H1 (cell line): Measurements from ENCODE around the gene SLC25A22. TPM values are rescaled to one million over a fixed set of nuclear protein-coding genes. Genes with fewer than 3 reads are reported as not detected.

Experiments used
- CTCF ChIA-PET: fragments of 300-600 bp; sonication (Branson Sonifier 250); formaldehyde crosslinking; loops from one replicate; lab custom pipeline; 2021; ENCODE audit not compliant: partially characterized antibody; lab: Charles Lee
- POLR2A ChIA-PET: fragments of 300-600 bp; sonication (Branson Sonifier 250); formaldehyde crosslinking; loops from one replicate; lab custom pipeline; 2021; ENCODE audit warnings: inconsistent platforms; ENCODE audit not compliant: partially characterized antibody; lab: Charles Lee
- DNase-seq, 2 experiments: peaks; one replicate each; pipeline versions ENCODE4 v3.0.0 to v3.0.0-alpha.2; 2010 to 2022; ENCODE audit warnings: low spot score in 2 of 2, low read depth in 1 of 2, mixed read lengths in 1 of 2
- FAIRE-seq: peaks from 2 replicates; lab custom pipeline; 2011; peaks lifted over from hg19 to GRCh38; lab: Jason Lieb, UNC
- H2AFZ ChIP-seq: 2 replicates; pipeline ENCODE4 v1.8.1; 2012; ENCODE audit warnings: low read length, inconsistent platforms
- H2AK5ac ChIP-seq: 2 replicates; pipeline ENCODE4 v1.6.1; 2013; ENCODE audit warnings: low read depth, low read length
- H2BK120ac ChIP-seq: replicated peaks from 2 replicates; pipeline ENCODE3; 2013; ENCODE audit warnings: low read depth, low read length, inconsistent platforms
- H2BK12ac ChIP-seq: 2 replicates; pipeline ENCODE4 v1.6.1; 2013; ENCODE audit warnings: low read depth, low read length
- H2BK15ac ChIP-seq: 2 replicates; pipeline ENCODE4 v1.6.1; 2013; ENCODE audit warnings: low read length
- H2BK20ac ChIP-seq: 2 replicates; pipeline ENCODE4 v1.6.1; 2013; ENCODE audit warnings: low read length
- H2BK5ac ChIP-seq: 2 replicates; pipeline ENCODE4 v1.6.1; 2013; ENCODE audit warnings: low read depth, low read length
- H3K14ac ChIP-seq: 2 replicates; pipeline ENCODE4 v1.6.1; 2013; ENCODE audit warnings: inconsistent platforms; ENCODE audit not compliant: insufficient read length
- H3K18ac ChIP-seq: 2 replicates; pipeline ENCODE4 v1.6.1; 2013; ENCODE audit warnings: low read length; ENCODE audit errors: extremely low read depth
- H3K23ac ChIP-seq: 2 replicates; pipeline ENCODE4 v1.6.1; 2013; ENCODE audit warnings: inconsistent platforms; ENCODE audit not compliant: insufficient read length
- H3K23me2 ChIP-seq: 2 replicates; pipeline ENCODE4 v1.6.1; 2013; ENCODE audit warnings: low read depth, low read length
- H3K27ac ChIP-seq: 2 replicates; pipeline ENCODE4 v1.6.1; 2011; ENCODE audit warnings: low read depth, low read length, inconsistent platforms
- H3K27me3 ChIP-seq, 4 experiments: replicated peaks in 1 of 4; 1 replicate in 1 of 4; 2 replicates in 3 of 4; pipeline versions ENCODE4 v1.6.1 to v1.8.1; 2011 to 2013; ENCODE audit warnings: low read length in 3 of 4, mild to moderate bottlenecking in 3 of 4, inconsistent platforms in 2 of 4, mixed read lengths in 2 of 4, moderate library complexity in 1 of 4; ENCODE audit not compliant: control insufficient read depth in 3 of 4, insufficient read depth in 3 of 4; ENCODE audit errors: extremely low read depth in 1 of 4
- H3K36me3 ChIP-seq, 4 experiments: 2 replicates each; pipeline versions ENCODE4 v1.6.1 to v1.8.1; 2011 to 2013; ENCODE audit warnings: mild to moderate bottlenecking in 4 of 4, low read length in 3 of 4, moderate library complexity in 2 of 4, control low read depth in 1 of 4, inconsistent platforms in 1 of 4; ENCODE audit not compliant: insufficient read depth in 4 of 4, control insufficient read depth in 2 of 4
- H3K4ac ChIP-seq: replicated peaks from 2 replicates; pipeline ENCODE3; 2013; ENCODE audit warnings: low read length, low read depth, mixed read lengths, inconsistent platforms; ENCODE audit not compliant: insufficient read length
- H3K4me1 ChIP-seq, 4 experiments: replicated peaks in 1 of 4; 1 replicate in 1 of 4; 2 replicates in 3 of 4; pipeline versions ENCODE4 v1.6.1 to v1.8.1; 2011 to 2013; ENCODE audit warnings: low read length in 3 of 4, inconsistent platforms in 2 of 4, mixed read lengths in 1 of 4; ENCODE audit not compliant: insufficient read depth in 4 of 4, control insufficient read depth in 3 of 4
- H3K4me2 ChIP-seq, 2 experiments: 2 replicates each; pipeline versions ENCODE4 v1.6.1 to v1.8.1; 2011 to 2013; ENCODE audit warnings: low read depth in 2 of 2, low read length in 2 of 2, control low read depth in 1 of 2, inconsistent platforms in 1 of 2, mild to moderate bottlenecking in 1 of 2; ENCODE audit not compliant: insufficient read depth in 1 of 2
- H3K4me3 ChIP-seq, 4 experiments: fragments of 200-600, 300-600 bp in 1 of 4; sonication (generic), shearing (Covaris generic), sonication (Bioruptor Twin) in 1 of 4; 2 replicates each; pipeline versions ENCODE4 v1.5.1 to v1.8.1; 2011 to 2016; ENCODE audit warnings: low read length in 4 of 4, low read depth in 3 of 4, control low read depth in 2 of 4, inconsistent platforms in 2 of 4, mild to moderate bottlenecking in 2 of 4, mixed read lengths in 1 of 4, moderate library complexity in 1 of 4; ENCODE audit not compliant: insufficient read depth in 2 of 4; ENCODE audit errors: extremely low read depth in 1 of 4
- H3K56ac ChIP-seq: replicated peaks from 2 replicates; pipeline ENCODE3; 2013; ENCODE audit warnings: low read depth, mild to moderate bottlenecking, mixed read lengths, low read length, inconsistent platforms; ENCODE audit not compliant: insufficient read length
- H3K79me1 ChIP-seq: 2 replicates; pipeline ENCODE4 v1.6.1; 2013; ENCODE audit warnings: low read depth, low read length, control low read depth
- H3K79me2 ChIP-seq, 2 experiments: 2 replicates each; pipeline versions ENCODE4 v1.6.1 to v1.8.1; 2012 to 2013; ENCODE audit warnings: low read length in 2 of 2, mild to moderate bottlenecking in 2 of 2, inconsistent platforms in 1 of 2; ENCODE audit not compliant: insufficient read depth in 2 of 2, control insufficient read depth in 1 of 2
- H3K9ac ChIP-seq, 4 experiments: replicated peaks in 1 of 4; 1 replicate in 1 of 4; 2 replicates in 3 of 4; pipeline versions ENCODE4 v1.6.1 to v1.8.1; 2011 to 2013; ENCODE audit warnings: low read depth in 3 of 4, low read length in 3 of 4, control low read depth in 2 of 4, mild to moderate bottlenecking in 2 of 4, moderate library complexity in 2 of 4, inconsistent platforms in 1 of 4; ENCODE audit errors: extremely low read depth in 1 of 4
- H3K9me3 ChIP-seq, 2 experiments: 2 replicates each; pipeline versions ENCODE4 v1.6.1 to v1.8.1; 2012 to 2013; ENCODE audit warnings: mild to moderate bottlenecking in 2 of 2, moderate library complexity in 2 of 2, control low read depth in 1 of 2, inconsistent platforms in 1 of 2, low read depth in 1 of 2, low read length in 1 of 2, mixed read lengths in 1 of 2; ENCODE audit not compliant: insufficient read depth in 2 of 2
- H4K20me1 ChIP-seq, 2 experiments: replicated peaks in 1 of 2; 2 replicates each; pipeline versions ENCODE3 to v1.8.1; 2011 to 2013; ENCODE audit warnings: inconsistent platforms in 2 of 2, low read length in 2 of 2, mild to moderate bottlenecking in 1 of 2; ENCODE audit not compliant: insufficient read depth in 2 of 2, control insufficient read depth in 1 of 2
- H4K5ac ChIP-seq: 2 replicates; pipeline ENCODE4 v1.6.1; 2013; ENCODE audit warnings: low read length, low read depth, mixed read lengths, inconsistent platforms; ENCODE audit not compliant: insufficient read length
- H4K8ac ChIP-seq: 2 replicates; pipeline ENCODE4 v1.8.0; 2013; ENCODE audit warnings: mild to moderate bottlenecking, moderate library complexity, low read length, inconsistent platforms; ENCODE audit not compliant: insufficient read depth; ENCODE audit errors: extremely low read depth
- H4K91ac ChIP-seq: replicated peaks from 2 replicates; pipeline ENCODE3; 2013; ENCODE audit warnings: low read length, mixed read lengths, inconsistent platforms; ENCODE audit not compliant: insufficient read length
- BACH1 ChIP-seq: IDR thresholded peaks from 2 replicates; pipeline ENCODE4 v1.6.1; 2012; ENCODE audit warnings: low read length, improper control_type of control experiment
- CBX5 ChIP-seq: fragments of 300-800, 300-1000 bp; sonication (generic); IDR thresholded peaks from 2 replicates; pipeline ENCODE4 v1.7.1; 2016; ENCODE audit warnings: antibody characterized with exemption, low read length, low read depth
- KDM1A ChIP-seq: fragments of 200-600, 300-600 bp; sonication (generic); IDR thresholded peaks from 2 replicates; pipeline ENCODE4 v1.7.1; 2016; ENCODE audit warnings: mild to moderate bottlenecking, low read length, borderline replicate concordance
- MAFK ChIP-seq: IDR thresholded peaks from 2 replicates; pipeline ENCODE4 v1.6.1; 2012; ENCODE audit warnings: low read depth, mild to moderate bottlenecking, improper control_type of control experiment, low read length
- TAF1 ChIP-seq: IDR thresholded peaks from 2 replicates; pipeline ENCODE4 v1.6.1; 2011; ENCODE audit warnings: mild to moderate bottlenecking, low read depth, low read length
- WGBS, 2 experiments: shearing (Covaris generic) in 1 of 2; methylation state at CpG; one replicate each; pipeline versions ENCODE4 v1.1.6 to v1.1.7; 2013 to 2015; ENCODE audit warnings: low lambda C conversion rate in 2 of 2, mixed read lengths in 2 of 2, inconsistent platforms in 1 of 2, low coverage in 1 of 2, missing lambda C conversion rate in 1 of 2; ENCODE audit not compliant: insufficient replicate concordance in 2 of 2, insufficient coverage in 1 of 2, insufficient read length in 1 of 2; ENCODE audit errors: extremely low coverage in 1 of 2, missing lambda C conversion rate in 1 of 2; 5-methylcytosine and 5-hydroxymethylcytosine counted together
- polyA plus RNA-seq, 7 experiments: library from polyadenylated mRNA; depleted of rRNA in 3 of 7; stranded (reverse) in 5 of 7; unstranded in 2 of 7; fragments of >200 nt in 5 of 7; fragments of 200-250 nt in 2 of 7; gene quantifications; 1 replicate in 5 of 7; 2 replicates in 1 of 7; 4 replicates in 1 of 7; pipeline versions ENCODE4 v1.2.1 to v1.2.3, GENCODE V29; 2011 to 2013; ENCODE audit warnings: missing spikeins in 2 of 7, mixed read lengths in 2 of 7
- total RNA-seq: library from RNA; stranded (reverse); fragmentation: NEBNext Ultra II Directional; extraction: Animal tissue kit (Norgen Biotek cat#: 25700); gene quantifications from 2 replicates; pipeline ENCODE4 v1.2.1, GENCODE V29; 2021

The SLC25A22 gene
- total and polyA plus RNA-seq, 2 of the 8 experiments (the other 6 are each of a cell fraction or from before 2014, with no cell fraction given), result 31.5 to 48.0 TPM

- peaks cover 0 to 5% of the 10 kb centered on the region in 2 experiments; a peak in 1 of 4 replicates for H3K79me2 ChIP-seq
- peak within 1 kb of the TSS in 3 of 4 experiments; percentile 54 to 73 (median 67); a peak in 5 of 7 replicates for H3K9ac ChIP-seq
- H3K4me3 ChIP-seq, result peak within 1 kb of the TSS; percentile 77 to 92 (median 80)
- H2AFZ ChIP-seq, result no peak within 1 kb of the TSS
- H4K20me1 ChIP-seq, result peaks cover 0 to 14% of the 10 kb centered on the region in 2 experiments
- H3K14ac ChIP-seq, result no peak within 1 kb of the TSS
- no peak within 1 kb of the TSS for H2BK120ac ChIP-seq
- H2BK12ac ChIP-seq, result peak within 1 kb of the TSS; percentile 60; the same call in 1 of the 2 replicates
- WGBS, 2 experiments, result 81% methylated on average over 10 of the region's 20 CpGs; no CpG with 5 or more reads in 1 of the 2 experiments
- no peak within 1 kb of the TSS for H2BK20ac ChIP-seq
- H3K27me3 ChIP-seq, result no peaks in the 10 kb centered on the region; a peak in 2 of 7 replicates
- H3K23ac ChIP-seq, result no peak within 1 kb of the TSS
- H4K8ac ChIP-seq, result peak within 1 kb of the TSS; percentile 57
- H4K5ac ChIP-seq, result no peak within 1 kb of the TSS
- no peak within 1 kb of the TSS for H3K4ac ChIP-seq
- peaks cover 0 to 1% (median 0%) of the 10 kb centered on the region in 4 experiments; a peak in 4 of 8 replicates for H3K36me3 ChIP-seq
- no peak for FAIRE-seq
- peak in 1 of 2 experiments; percentile 69 for DNase-seq
- H3K18ac ChIP-seq, result peak within 1 kb of the TSS; percentile 48
- peaks cover 8% of the 10 kb centered on the region for H3K79me1 ChIP-seq
- H3K9me3 ChIP-seq, result no peaks in the 10 kb centered on the region
- peak within 1 kb of the TSS; percentile 64; the same call in 1 of the 2 replicates for H3K27ac ChIP-seq
- 0 out of 2 replicates have a peak within 1 kb of the TSS, but pooled peaks have one; percentile 72 for H2BK15ac ChIP-seq
- CTCF ChIA-PET, result interaction anchor here (1.1 to 2.7 kb wide), 7 partner anchors 7 to 30 kb away, joined by 3 to 10 read pairs (median 5); partner anchors contain the start of gene CD151
- peak within 1 kb of the TSS; percentile 70 to 83 for H3K4me2 ChIP-seq
- H4K91ac ChIP-seq, result peak within 1 kb of the TSS; percentile 46
- no peak within 1 kb of the TSS for H2AK5ac ChIP-seq
- H3K56ac ChIP-seq, result no peak within 1 kb of the TSS
- peaks cover 8% of the 10 kb centered on the region; the same call in 1 of the 2 replicates for H3K23me2 ChIP-seq
- POLR2A ChIA-PET, result interaction anchor here (0.6 to 53.0 kb wide), 17 partner anchors 7 to 260 kb away, joined by 3 to 1917 read pairs (median 4); partner anchors contain the start of genes CD151, CEND1, CRACR2B and DEAF1
- peak within 1 kb of the TSS; percentile 75; the same call in 1 of the 2 replicates for H2BK5ac ChIP-seq
- TF ChIP-seq KDM1A (no peak), CBX5 (no peak), BACH1 (0 out of 2 replicates have a peak, but pooled peaks have one; percentile 8), MAFK (no peak), TAF1 (no peak)
- peaks cover 0 to 12% (median 9%) of the 10 kb centered on the region in 4 experiments; a peak in 5 of 7 replicates for H3K4me1 ChIP-seq
These were observed 20.5 kb upstream of the SLC25A22 start, which contains the start of gene PNPLA2 for GRCh38 chr11:818396-819128. TSS of gene PNPLA2 (plus strand) at chr11:818914. CDS start at chr11:819719, 805 bp downstream.
